SK-N-SH (cell line): ENCODE results near the gene RPL11. TPM values are rescaled to one million over a fixed set of nuclear protein-coding genes. Genes with fewer than 3 reads are reported as not detected.
"Not testable (repeated sequence)": the region's sequence is repeated elsewhere in the genome, so short reads cannot be mapped to it uniquely, and the experiment has no call there.

Experiments
- CTCF ChIA-PET: fragments of 300-600, 350-600 bp; formaldehyde crosslinking; extraction: SDS; loops from one replicate; lab custom pipeline; 2021; lab: Yijun Ruan, JAX
- POLR2A ChIA-PET: fragments of 350-600 bp; sonication (Branson Sonifier 250); formaldehyde crosslinking; extraction: SDS; loops from one replicate; lab custom pipeline; 2020; ENCODE audit warnings: antibody characterized with exemption, inconsistent platforms; lab: Yijun Ruan, JAX
- DNase-seq: peaks from one replicate; pipeline ENCODE4 v3.0.0; 2012
- H2AFZ ChIP-seq: fragments of 200-600 bp; sonication (generic); 2 replicates; pipeline ENCODE4 v1.8.1; 2016; ENCODE audit warnings: antibody characterized with exemption, mild to moderate bottlenecking, low read depth
- H3F3A ChIP-seq: fragments of 200-600 bp; sonication (generic); replicated peaks from 2 replicates; pipeline ENCODE3; 2016; ENCODE audit warnings: antibody characterized with exemption, mild to moderate bottlenecking; ENCODE audit not compliant: insufficient read depth
- H3K27ac ChIP-seq, 2 experiments: fragments of 200-500 bp in 1 of 2; fragments of 200-600 bp in 1 of 2; sonication (Bioruptor generic) in 1 of 2; sonication (generic), shearing (Covaris generic) in 1 of 2; 2 replicates each; pipeline versions ENCODE4 v1.5.1 to v1.6.1; 2014 to 2016; ENCODE audit warnings: low read depth in 2 of 2, inconsistent platforms in 1 of 2, low read length in 1 of 2, mild to moderate bottlenecking in 1 of 2, mixed read lengths in 1 of 2
- H3K27me3 ChIP-seq: fragments of 200-600 bp; sonication (generic), shearing (Covaris generic); 2 replicates; pipeline ENCODE4 v1.6.1; 2016; ENCODE audit warnings: mixed run types; ENCODE audit not compliant: insufficient read depth
- H3K36me3 ChIP-seq, 2 experiments: fragments of 200-500 bp in 1 of 2; fragments of 200-600 bp in 1 of 2; sonication (Bioruptor generic) in 1 of 2; sonication (generic) in 1 of 2; replicated peaks in 1 of 2; 2 replicates each; pipeline versions ENCODE3 to v1.5.1; 2014 to 2016; ENCODE audit warnings: low read length in 1 of 2, mild to moderate bottlenecking in 1 of 2; ENCODE audit not compliant: insufficient read depth in 2 of 2, control insufficient read depth in 1 of 2
- H3K4me1 ChIP-seq, 2 experiments: fragments of 200-500 bp in 1 of 2; fragments of 200-600 bp in 1 of 2; sonication (Bioruptor generic) in 1 of 2; sonication (generic), shearing (Covaris generic) in 1 of 2; 2 replicates each; pipeline versions ENCODE4 v1.5.1 to v1.6.1; 2014 to 2016; ENCODE audit warnings: low read depth in 1 of 2, low read length in 1 of 2, mixed run types in 1 of 2; ENCODE audit not compliant: insufficient read depth in 2 of 2, control insufficient read depth in 1 of 2
- H3K4me2 ChIP-seq: fragments of 200-600 bp; sonication (generic), shearing (Covaris generic); 2 replicates; pipeline ENCODE4 v1.6.1; 2017; ENCODE audit warnings: mixed run types
- H3K4me3 ChIP-seq, 2 experiments: fragments of 200-500 bp in 1 of 2; fragments of 200-600 bp in 1 of 2; sonication (Bioruptor generic) in 1 of 2; sonication (generic), shearing (Covaris generic) in 1 of 2; 2 replicates each; pipeline versions ENCODE4 v1.5.1 to v1.8.1; 2014 to 2016; ENCODE audit warnings: low read depth in 2 of 2, inconsistent platforms in 1 of 2, low read length in 1 of 2, mild to moderate bottlenecking in 1 of 2, mixed read lengths in 1 of 2, moderate library complexity in 1 of 2
- H3K79me2 ChIP-seq: fragments of 200-600 bp; sonication (generic); 2 replicates; pipeline ENCODE4 v1.8.1; 2017; ENCODE audit warnings: mild to moderate bottlenecking; ENCODE audit not compliant: insufficient read depth
- H3K9ac ChIP-seq: fragments of 200-600 bp; sonication (generic); 2 replicates; pipeline ENCODE4 v1.6.1; 2017; ENCODE audit warnings: mixed run types
- H3K9me2 ChIP-seq: fragments of 200-600 bp; sonication (generic); 2 replicates; pipeline ENCODE4 v1.6.1; 2017; ENCODE audit warnings: mixed run types
- H3K9me3 ChIP-seq: fragments of 200-600 bp; sonication (generic); 2 replicates; pipeline ENCODE4 v1.6.1; 2017; ENCODE audit warnings: mixed run types, mild to moderate bottlenecking, moderate library complexity
- H4K20me1 ChIP-seq: fragments of 200-600 bp; sonication (generic); 2 replicates; pipeline ENCODE4 v1.6.1; 2017; ENCODE audit warnings: mild to moderate bottlenecking, mixed run types; ENCODE audit not compliant: insufficient read depth
- CTCF ChIP-seq: fragments of 200-600 bp; sonication (generic); IDR thresholded peaks from 2 replicates; pipeline ENCODE4 v1.6.1; 2017; ENCODE audit warnings: antibody characterized with exemption, mild to moderate bottlenecking, moderate library complexity
- GATA2 ChIP-seq: sonication (generic); formaldehyde crosslinking; IDR thresholded peaks from 2 replicates; pipeline ENCODE4 v1.5.0; 2020; ENCODE audit warnings: mild to moderate bottlenecking, missing genetic modification reagents
- NRF1 ChIP-seq: IDR thresholded peaks from 2 replicates; pipeline ENCODE4 v1.6.1; 2012; ENCODE audit warnings: low read depth, mild to moderate bottlenecking, low read length
- PBX3 ChIP-seq: IDR thresholded peaks from 2 replicates; pipeline ENCODE4; 2012
- SIN3A ChIP-seq: IDR thresholded peaks from 2 replicates; pipeline ENCODE4 v1.6.1; 2012; ENCODE audit warnings: low read depth, mild to moderate bottlenecking, low read length, moderate library complexity, borderline replicate concordance
- TEAD4 ChIP-seq: IDR thresholded peaks from 2 replicates; pipeline ENCODE4 v1.4.0; 2012; ENCODE audit warnings: mild to moderate bottlenecking, borderline replicate concordance; ENCODE audit not compliant: insufficient read depth
- WGBS: methylation state at CpG from one replicate; pipeline ENCODE4 v1.1.6; 2017; ENCODE audit warnings: low lambda C conversion rate; 5-methylcytosine and 5-hydroxymethylcytosine counted together
- polyA plus RNA-seq, 3 experiments: library from polyadenylated mRNA; depleted of rRNA; stranded (reverse); fragments of >200 nt; gene quantifications; 2 replicates each; pipeline ENCODE4 v1.2.3, GENCODE V29; 2012

Gene RPL11
- polyA plus RNA-seq, 1 of the 3 experiments (the other 2 are of a cell fraction), result 2,255 TPM

GRCh38 chr1:23688281-23688680 is 3.3 kb upstream of the RPL11 start:
- H3K4me1 ChIP-seq, result not testable (repeated sequence)

GRCh38 chr1:23692308-23692871 is 784 bp downstream of the RPL11 start:
- H3K4me3 ChIP-seq, result peak overlapping the region; percentile 96 to 98
- no peaks in the 10 kb centered on the region for H3K9me3 ChIP-seq
- DNase-seq, result no peak
- peaks cover 58% of the 10 kb centered on the region for H3K79me2 ChIP-seq
- CTCF ChIA-PET, result interaction anchor here (0.6 to 2.6 kb wide), 16 partner anchors 8 to 289 kb away, joined by 3 to 15 read pairs (median 6); partner anchors contain the start of gene PITHD1
- H3K27ac ChIP-seq, result peak overlapping the region; percentile 82 to 92
- H3K36me3 ChIP-seq, result peaks cover 45 to 49% of the 10 kb centered on the region in 2 experiments
- H4K20me1 ChIP-seq, result peaks cover 54% of the 10 kb centered on the region
- under 1% methylated on average over 17 of the region's 17 CpGs for WGBS
- H3F3A ChIP-seq, result peaks cover 10% of the 10 kb centered on the region
- peaks cover 19 to 34% of the 10 kb centered on the region in 2 experiments; a peak in 3 of 4 replicates for H3K4me1 ChIP-seq
- POLR2A ChIA-PET, result interaction anchor here (1.0 to 1.7 kb wide), 5 partner anchors 12 to 152 kb away, joined by 3 to 10 read pairs (median 5); no protein-coding TSS in a partner anchor
- H3K9me2 ChIP-seq, result no peaks in the 10 kb centered on the region
- peak overlapping the region; percentile 91 for H3K4me2 ChIP-seq
- no peaks in the 10 kb centered on the region for H3K27me3 ChIP-seq
- no peak for TF ChIP-seq NRF1
- no peak for TF ChIP-seq PBX3
- TF ChIP-seq TEAD4, result no peak
- no peak for TF ChIP-seq GATA2
- 0 out of 2 replicates have a peak, but pooled peaks have one; percentile 36 for TF ChIP-seq SIN3A
- TF ChIP-seq CTCF, result peak; percentile 10; the same call in 1 of the 2 replicates
- TF ChIP-seq, all 33 proteins: peak for 2
- Histone ChIP-seq H3K9ac (peak overlapping the region; percentile 95), H2AFZ (no peak overlapping the region)

More at GRCh38 chr1:23688281-23688680, 3.3 kb upstream of the RPL11 start:
- H3K4me2 ChIP-seq, CTCF ChIA-PET, H3K9me3 ChIP-seq, H3K4me3 ChIP-seq, H2AFZ ChIP-seq, DNase-seq, H3K9ac ChIP-seq, H3K9me2 ChIP-seq, H3K27ac ChIP-seq, H3K27me3 ChIP-seq, H3F3A ChIP-seq, POLR2A ChIA-PET: not testable (repeated sequence)
- peaks cover 13% of the 10 kb centered on the region for H4K20me1 ChIP-seq
- no CpG with 5 or more reads among the region's 33 CpGs for WGBS
- peaks cover 8 to 11% of the 10 kb centered on the region in 2 experiments for H3K36me3 ChIP-seq
- peaks cover 17% of the 10 kb centered on the region for H3K79me2 ChIP-seq
